ENCODE data around the gene AKR1C3. TPM values are rescaled to one million over a fixed set of nuclear protein-coding genes. Genes with fewer than 3 reads are reported as not detected.

Gene AKR1C3
- total and polyA plus RNA-seq, 2 donors (not counting 3 experiments of a cell fraction or from before 2014, with no cell fraction given) = 27.4 to 32.2 TPM

- H3K36me3 ChIP-seq (ENCODE audit: control insufficient read depth in 2 of 2, extremely low read depth in 1 of 2, insufficient read depth in 2 of 2, low read length in 2 of 2) = no peaks in the 10 kb centered on the region
- H3K4me1 ChIP-seq (ENCODE audit: control insufficient read depth, extremely low read depth, insufficient read depth, low read length) = no peaks in the 10 kb centered on the region
- no peak overlapping the region for H3K4me2 ChIP-seq (ENCODE audit: insufficient read depth, low read length)
- H3K9ac ChIP-seq (replicated peaks; ENCODE audit: extremely low read depth, insufficient read depth, low read length) = no peak overlapping the region
- H2AFZ ChIP-seq (ENCODE audit: low read depth, low read length) = no peak overlapping the region
- BruUV-seq (replicated peaks) = no TSS peak
- TF ChIP-seq CTCF (IDR thresholded peaks at IDR 0.05; ENCODE audit: extremely low read depth in 1 of 2, insufficient read depth in 1 of 2, low read depth in 1 of 2, low read length in 2 of 2) (no peak), MYC (IDR thresholded peaks at IDR 0.05; ENCODE audit: low read depth, low read length) (no peak), POLR2A (IDR thresholded peaks at IDR 0.05; ENCODE audit: low read depth, low read length) (no peak), FOS (IDR thresholded peaks at IDR 0.05; ENCODE audit: borderline replicate concordance, insufficient read depth, low read length) (no peak), POLR2AphosphoS5 (IDR thresholded peaks at IDR 0.05; ENCODE audit: insufficient read depth, low read depth, low read length) (no peak), EZH2 (IDR thresholded peaks at IDR 0.05; ENCODE audit: borderline replicate concordance, low read depth, low read length, severe bottlenecking) (no peak), JUN (IDR thresholded peaks at IDR 0.05; ENCODE audit: borderline replicate concordance, insufficient read depth, insufficient read length, low read depth) (no peak)
- ChIA-PET CTCF (no interaction called here), POLR2A (no interaction called here)
- FAIRE-seq (no peak), DNase-seq (ENCODE audit: low read depth, low spot score) (no peak)
- no peaks in the 10 kb centered on the region for H3K9me1 ChIP-seq (replicated peaks; ENCODE audit: control insufficient read depth, extremely low read depth, insufficient read depth, low read length)
- intact Hi-C loops (cut with micrococcal nuclease) = no loop called here
- dilution Hi-C loops (cut with MboI; ENCODE audit: extremely low pct_ligation_motif_present, low sequenced_read_pairs) = no loop called here
- H4K20me1 ChIP-seq (replicated peaks; ENCODE audit: control insufficient read depth, extremely low read depth, insufficient read depth, low read length) = no peaks in the 10 kb centered on the region
- no peak overlapping the region for H3K4me3 ChIP-seq (replicated peaks in 1 of 3; ENCODE audit: insufficient read depth in 1 of 3, low read depth in 1 of 3, low read length in 3 of 3)
- no peaks in the 10 kb centered on the region for H3K27me3 ChIP-seq (ENCODE audit: control insufficient read depth in 2 of 2, insufficient read depth in 2 of 2, low read length in 2 of 2)
- no peaks in the 10 kb centered on the region for H3K79me2 ChIP-seq (ENCODE audit: control insufficient read depth, insufficient read depth, low read length)
- H3K9me3 ChIP-seq (replicated peaks; ENCODE audit: control insufficient read depth, insufficient read depth, low read length) = no peaks in the 10 kb centered on the region
- no peak overlapping the region for H3K27ac ChIP-seq (ENCODE audit: insufficient read depth, low read depth, low read length)
Measured at GRCh38 chr10:5078547-5079180, 15.6 kb upstream of the AKR1C3 start.
